HEK293 (cell line): ENCODE data around the gene ANXA10.

ENCODE experiments used
- ATF2 ChIP-seq: fragments of 450-650 bp; formaldehyde crosslinking; IDR thresholded peaks from 2 replicates; pipeline ENCODE4 v1.5.1; 2016; ENCODE audit warnings: missing biosample characterization, missing genetic modification characterization, low read depth
- CTCF ChIP-seq: fragments of 450-650 bp; formaldehyde crosslinking; IDR thresholded peaks from 2 replicates; pipeline ENCODE4 v1.5.1; 2016; ENCODE audit warnings: missing biosample characterization, missing genetic modification characterization
- ZBTB20 ChIP-seq: fragments of 450-650 bp; formaldehyde crosslinking; IDR thresholded peaks from 2 replicates; pipeline ENCODE4 v1.5.1; 2016; ENCODE audit warnings: missing biosample characterization, missing genetic modification characterization
- ZBTB7A ChIP-seq: fragments of 450-650 bp; formaldehyde crosslinking; IDR thresholded peaks from 2 replicates; pipeline ENCODE4 v1.5.1; 2016; ENCODE audit warnings: low read depth, missing biosample characterization, missing genetic modification characterization
- ZNF138 ChIP-seq: fragments of 450-650 bp; formaldehyde crosslinking; IDR thresholded peaks from 2 replicates; pipeline ENCODE4 v1.5.1; 2016; ENCODE audit warnings: missing biosample characterization, missing genetic modification characterization, borderline replicate concordance
- ZNF274 ChIP-seq, 2 experiments: fragments of 200-500 bp in 1 of 2; fragments of 450-650 bp in 1 of 2; sonication (Bioruptor generic) in 1 of 2; formaldehyde crosslinking in 1 of 2; IDR thresholded peaks; 2 replicates each; pipeline versions ENCODE4 v1.5.1 to v1.6.1; 2014 to 2016; ENCODE audit warnings: borderline replicate concordance in 1 of 2, inconsistent platforms in 1 of 2, low read length in 1 of 2, missing biosample characterization in 1 of 2, missing genetic modification characterization in 1 of 2
- ZNF423 ChIP-seq: fragments of 450-650 bp; formaldehyde crosslinking; IDR thresholded peaks from 2 replicates; pipeline ENCODE4 v1.5.1; 2016; ENCODE audit warnings: missing biosample characterization, missing genetic modification characterization
- ZNF776 ChIP-seq: fragments of 450-650 bp; formaldehyde crosslinking; IDR thresholded peaks from 2 replicates; pipeline ENCODE4 v1.5.0; 2017; ENCODE audit warnings: missing biosample characterization, missing genetic modification characterization, borderline replicate concordance

- no peak for TF ChIP-seq CTCF
- TF ChIP-seq ATF2 = no peak
- TF ChIP-seq ZNF274 (IDR thresholded peaks at IDR 0.05; ENCODE audit: low read length) = no peak
- no peak for TF ChIP-seq ZNF274 (tag by site-specific recombination; IDR thresholded peaks at IDR 0.05; ENCODE audit: borderline replicate concordance)
- no peak for TF ChIP-seq ZNF138
- TF ChIP-seq ZBTB20 (tag by site-specific recombination) = no peak
- no peak for TF ChIP-seq ZNF776
- no peak for TF ChIP-seq ZNF423 (tag by site-specific recombination)
- no peak for TF ChIP-seq ZBTB7A (tag by site-specific recombination)
Observed at GRCh38 chr4:168129802-168130201, 37.5 kb downstream of the ANXA10 start.
